Activated T-cell treated with anti-CD3 and anti-CD28 coated beads for 1 hour (primary cell): ENCODE measurements around the gene FBXW5.

Source experiments
- DNase-seq: peaks from one replicate; pipeline ENCODE4 v3.0.0-alpha.2; 2020; ENCODE audit warnings: low read depth

The FBXW5 gene

DNA sequence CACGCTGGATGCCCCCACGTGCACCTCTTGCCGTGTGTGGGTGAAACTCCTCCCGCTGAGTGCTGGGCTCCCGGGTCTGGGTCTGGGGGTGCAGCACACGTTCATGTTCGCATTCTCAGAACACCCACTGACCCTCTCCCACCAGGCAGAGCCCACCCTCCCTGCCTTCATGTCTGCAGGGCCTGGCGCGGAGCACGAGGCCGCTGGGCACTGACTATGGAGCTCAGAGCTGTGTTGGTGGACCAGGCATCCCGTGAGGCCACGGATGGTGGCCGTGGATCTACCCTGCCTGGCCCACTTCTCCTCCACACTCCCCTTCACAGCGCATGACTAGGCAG, 16.4 kb upstream of the FBXW5 start:
- no peak for DNase-seq

DNA sequence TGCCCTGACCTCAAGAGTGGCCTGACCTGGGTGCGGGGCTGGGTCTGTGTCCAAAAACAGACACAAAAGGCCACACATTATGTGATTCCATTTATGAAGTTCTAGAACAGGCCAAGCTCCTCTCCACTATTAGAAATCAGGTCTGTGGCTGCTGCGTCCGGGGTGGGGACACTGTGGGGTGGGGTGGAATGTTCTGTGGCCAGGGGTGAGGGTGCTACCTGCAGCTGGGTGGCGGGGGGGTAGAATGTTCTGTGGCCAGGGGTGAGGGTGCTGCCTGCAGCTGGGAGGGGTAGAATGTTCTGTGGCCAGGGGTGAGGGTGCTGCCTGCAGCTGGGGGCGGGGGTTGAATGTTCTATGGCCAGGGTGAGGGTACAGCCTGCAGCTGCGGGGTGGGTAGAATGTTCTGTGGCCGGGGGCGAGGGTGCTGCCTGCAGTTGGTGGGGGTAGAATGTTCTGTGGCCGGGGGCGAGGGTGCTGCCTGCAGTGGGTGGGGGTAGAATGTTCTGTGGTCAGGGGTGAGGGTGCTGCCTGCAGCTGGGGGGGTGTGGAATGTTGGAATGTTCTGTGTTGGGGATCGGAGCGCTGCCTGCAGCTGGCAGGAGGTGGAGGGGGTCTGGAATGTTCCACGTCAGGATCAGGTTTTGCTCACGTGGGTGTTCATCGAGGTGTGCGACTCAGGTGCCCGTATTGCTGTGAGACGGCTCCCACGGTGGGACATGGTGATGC, 15.8 kb upstream of the FBXW5 start:
- no peak for DNase-seq

DNA sequence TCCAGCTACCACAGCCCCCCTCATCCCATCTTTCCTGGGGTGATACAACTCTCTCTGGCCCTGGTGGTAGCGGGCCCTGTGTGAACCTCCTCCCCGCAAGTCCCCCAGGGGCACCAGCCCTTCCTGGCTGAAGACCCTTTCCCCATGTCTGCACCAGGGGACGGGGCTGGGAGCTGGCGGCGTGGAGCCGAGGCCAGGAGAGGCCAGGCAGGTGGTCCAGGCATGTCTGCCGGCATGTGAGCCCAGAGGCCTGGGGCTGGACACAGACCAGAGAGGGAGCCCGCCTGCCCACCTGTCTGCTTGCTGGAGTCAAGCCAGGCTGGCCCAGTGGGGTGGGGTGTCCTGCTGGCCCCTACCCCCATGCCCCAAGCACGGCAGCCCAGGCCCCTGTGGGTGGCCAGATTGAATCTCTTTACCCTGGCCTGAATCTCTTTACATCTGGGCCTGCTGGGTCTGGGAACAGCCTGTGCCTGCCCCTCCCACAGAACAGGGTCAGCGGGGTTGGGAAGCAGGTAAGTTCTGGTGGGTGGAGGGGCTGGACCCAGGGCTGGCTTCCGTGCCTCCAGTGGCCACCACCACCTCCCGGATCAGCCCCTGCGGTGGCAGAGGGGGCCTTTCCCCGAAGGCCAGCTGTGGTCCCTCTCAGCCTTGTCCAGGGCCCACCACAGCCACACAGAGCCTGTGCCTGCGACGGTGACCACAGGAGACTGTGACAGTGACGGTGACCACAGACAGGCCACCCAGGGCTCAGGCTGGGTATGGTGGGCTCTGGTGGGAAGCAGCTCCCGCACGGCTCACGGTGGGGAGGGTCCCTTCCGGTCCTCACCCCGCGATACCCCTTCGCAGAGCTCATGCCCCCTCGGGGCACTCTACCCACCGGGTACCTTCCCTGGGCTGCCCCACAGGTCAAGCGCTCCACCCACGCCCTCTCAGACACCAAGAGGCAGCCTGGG, 14.6 kb upstream of the FBXW5 start:
- no peak for DNase-seq

DNA sequence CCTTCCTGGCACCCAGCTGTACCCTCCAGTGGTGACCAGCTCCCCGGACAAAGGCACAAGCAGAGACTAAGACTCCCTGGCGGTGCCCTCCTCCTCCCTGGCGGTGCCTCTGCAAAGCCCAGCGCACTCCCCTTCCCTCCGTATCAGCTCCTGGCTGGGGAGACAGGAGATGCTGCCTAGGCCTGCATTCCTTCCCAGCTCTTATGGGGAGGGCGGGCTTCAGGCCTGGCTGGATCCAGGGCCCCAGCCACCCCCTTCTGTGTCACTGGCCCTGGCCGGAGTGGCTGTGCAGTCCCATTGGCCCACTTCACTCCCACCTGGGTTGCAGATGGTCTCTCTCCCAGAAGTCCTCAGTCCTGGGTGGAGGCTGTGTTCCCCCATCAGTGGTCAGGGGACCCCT, 13.9 kb upstream of the FBXW5 start:
- no peak for DNase-seq

DNA sequence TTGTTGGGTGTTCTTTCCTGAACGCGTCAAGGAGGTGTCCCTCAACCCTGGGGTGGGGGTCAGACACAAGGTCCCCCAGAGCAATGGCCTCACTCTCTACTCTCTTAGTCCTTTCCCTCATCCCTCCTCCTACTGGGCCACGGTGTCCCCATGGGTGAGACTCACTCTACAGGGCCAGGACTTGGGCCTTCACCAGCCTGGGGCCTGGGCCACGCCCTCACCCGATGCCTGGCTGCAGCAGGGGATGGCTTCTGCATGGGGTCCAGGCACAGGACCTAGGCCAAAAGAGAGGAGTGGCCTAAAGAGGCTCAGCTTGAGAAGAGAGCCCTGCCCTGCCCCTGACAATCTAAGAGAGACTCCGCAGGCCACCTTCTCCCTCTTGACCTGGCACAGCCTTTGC, 13.4 kb upstream of the FBXW5 start:
- DNase-seq, result no peak

DNA sequence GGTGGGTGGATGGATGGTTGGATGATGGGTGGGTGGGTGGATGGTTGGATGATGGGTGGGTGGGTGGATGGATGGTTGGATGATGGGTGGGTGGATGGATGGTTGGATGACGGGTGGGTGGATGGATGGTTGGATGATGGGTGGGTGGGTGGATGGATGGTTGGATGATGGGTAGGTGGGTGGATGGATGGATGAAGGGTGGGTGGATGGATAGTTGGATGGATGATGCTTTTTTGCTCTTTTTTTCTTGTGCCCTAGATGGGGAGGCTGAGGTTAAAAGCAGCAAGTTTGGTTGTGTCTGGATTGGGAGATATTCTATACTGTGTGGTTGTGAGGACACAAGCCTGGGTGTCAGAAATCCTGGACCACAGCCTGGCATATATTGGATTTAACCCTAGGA, 12.9 kb upstream of the FBXW5 start:
- DNase-seq, result no peak

DNA sequence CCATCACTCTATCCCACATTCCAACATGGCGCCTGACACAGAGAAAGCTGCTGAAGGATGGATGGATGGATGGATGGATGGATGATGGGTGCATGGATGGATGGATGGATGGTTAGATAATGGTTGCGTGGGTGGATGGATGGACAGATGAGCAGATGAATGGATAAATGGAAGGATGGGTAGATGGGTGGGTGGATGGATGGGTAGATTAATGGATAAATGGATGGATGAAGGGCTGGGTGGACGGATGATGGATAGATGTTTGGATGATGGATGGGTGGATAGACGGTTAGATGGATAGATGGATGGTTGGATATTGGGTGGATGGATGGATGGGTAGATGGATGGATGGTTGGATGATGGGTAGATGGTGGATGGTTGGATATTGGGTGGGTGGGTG, 12.1 kb upstream of the FBXW5 start:
- no peak for DNase-seq

DNA sequence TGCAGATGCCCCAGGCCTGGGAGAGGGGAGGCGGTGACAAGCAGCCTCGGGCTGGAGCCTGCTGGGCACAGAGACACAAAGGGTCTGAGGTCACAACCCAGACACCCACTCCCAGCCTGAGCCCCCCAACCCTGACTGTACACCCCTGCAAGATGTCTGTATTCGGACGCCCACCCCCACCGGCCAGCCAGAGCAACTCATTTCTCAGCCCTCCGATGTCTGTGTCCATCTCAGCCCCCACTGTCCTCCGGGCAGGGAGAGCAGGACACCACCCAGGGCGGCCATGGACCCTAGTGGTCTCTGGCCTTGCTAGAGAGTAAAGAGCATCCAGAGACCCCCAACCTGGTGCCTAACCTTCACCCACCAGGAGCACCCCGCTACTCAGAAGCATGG, 11.4 kb upstream of the FBXW5 start:
- no peak for DNase-seq

DNA sequence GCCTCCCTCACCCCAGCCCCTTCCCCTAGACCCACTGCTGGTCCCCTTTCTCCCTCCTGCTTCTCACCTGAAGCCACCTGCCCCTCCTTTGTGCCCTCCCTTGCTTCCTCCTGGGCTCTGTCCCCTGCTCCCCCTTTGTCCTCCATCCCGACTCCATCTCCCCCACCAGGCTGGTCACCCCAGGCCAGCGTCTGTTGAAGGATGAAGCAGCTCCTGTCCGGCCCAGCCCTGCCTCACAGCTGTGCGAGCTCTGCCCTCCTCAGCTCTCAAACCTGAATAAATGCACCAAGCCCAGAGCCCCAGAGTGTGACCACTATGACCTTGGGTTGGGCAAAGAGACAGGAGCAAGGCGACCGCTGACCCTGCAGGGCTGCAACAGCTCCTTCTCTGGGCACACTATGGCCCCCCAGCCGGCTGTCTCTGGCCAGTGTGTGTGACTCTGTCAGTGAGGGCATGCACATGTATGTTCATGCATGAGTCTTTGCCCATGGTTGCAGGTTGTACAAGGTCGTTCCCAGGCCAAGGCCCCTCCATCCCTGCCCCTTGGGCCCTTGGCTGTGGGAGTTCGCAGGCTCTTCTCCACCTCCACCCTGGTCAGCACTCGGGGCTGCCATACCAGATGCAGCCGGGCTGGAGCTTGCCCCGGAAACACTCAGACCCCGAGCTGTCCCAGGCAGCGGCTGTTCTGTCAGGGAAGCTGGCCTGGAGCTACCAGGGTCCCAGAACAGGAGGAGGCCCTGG, 10.8 kb upstream of the FBXW5 start:
- no peak for DNase-seq

DNA sequence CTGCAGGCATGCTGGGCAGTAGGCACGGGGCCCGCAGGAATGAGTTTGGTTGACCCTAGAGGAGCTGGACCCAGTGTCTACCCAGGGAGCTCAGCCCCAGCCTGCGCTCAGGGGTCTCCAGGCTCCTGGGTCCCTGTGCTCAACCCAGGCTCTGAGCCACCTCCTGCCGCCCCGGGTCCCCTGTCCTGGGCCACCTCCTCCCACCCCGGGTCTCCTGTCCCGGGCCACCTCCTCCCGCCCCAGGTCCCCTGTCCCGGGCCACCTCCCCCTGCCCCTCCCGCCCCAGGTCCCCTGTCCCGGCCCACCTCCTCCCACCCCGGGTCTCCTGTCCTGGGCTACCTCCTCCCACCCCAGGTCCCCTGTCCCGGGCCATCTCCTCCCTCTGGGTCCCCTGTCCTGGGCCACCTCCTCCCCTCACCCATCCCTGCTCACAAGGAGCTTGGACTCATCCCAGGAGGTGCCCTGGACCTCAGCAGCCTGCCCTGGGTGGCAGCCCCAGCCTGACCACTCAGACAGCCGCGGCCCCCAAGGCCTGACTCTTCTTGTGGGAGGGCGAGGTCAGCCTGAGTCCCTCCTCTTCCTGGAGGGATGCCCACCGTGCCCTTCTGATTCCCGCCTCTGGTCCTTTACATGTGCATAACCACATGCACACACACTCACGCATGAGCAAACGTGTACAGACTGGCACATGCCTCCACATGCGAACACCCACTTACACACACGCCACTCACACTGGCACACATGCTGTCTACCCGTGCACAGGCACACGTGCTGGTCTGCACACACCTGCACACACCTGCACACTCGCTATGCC, 9.9 kb upstream of the FBXW5 start:
- no peak for DNase-seq

DNA sequence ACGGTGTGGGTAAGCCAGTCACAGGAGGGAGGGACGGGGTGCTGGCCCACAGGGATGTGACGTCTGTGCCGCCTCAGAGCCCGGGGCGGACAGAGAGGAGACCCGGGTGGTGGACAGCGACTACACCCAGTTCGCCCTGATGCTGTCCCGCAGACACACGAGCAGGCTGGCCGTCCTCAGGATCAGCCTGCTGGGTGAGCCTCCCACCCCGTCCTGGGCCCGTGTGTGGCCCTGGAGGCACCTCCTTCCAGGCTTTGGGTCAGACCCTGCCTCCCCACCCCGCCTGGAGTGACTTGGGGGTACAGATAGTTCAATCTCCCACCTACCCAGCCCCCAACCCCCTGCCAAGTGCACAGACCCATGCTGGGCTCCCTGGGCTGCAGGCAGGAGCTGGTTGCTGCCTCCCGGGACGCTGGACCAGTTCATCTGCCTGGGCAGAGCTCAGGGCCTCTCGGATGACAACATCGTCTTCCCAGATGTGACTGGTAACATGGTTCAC, 9.3 kb upstream of the FBXW5 start:
- no peak for DNase-seq

DNA sequence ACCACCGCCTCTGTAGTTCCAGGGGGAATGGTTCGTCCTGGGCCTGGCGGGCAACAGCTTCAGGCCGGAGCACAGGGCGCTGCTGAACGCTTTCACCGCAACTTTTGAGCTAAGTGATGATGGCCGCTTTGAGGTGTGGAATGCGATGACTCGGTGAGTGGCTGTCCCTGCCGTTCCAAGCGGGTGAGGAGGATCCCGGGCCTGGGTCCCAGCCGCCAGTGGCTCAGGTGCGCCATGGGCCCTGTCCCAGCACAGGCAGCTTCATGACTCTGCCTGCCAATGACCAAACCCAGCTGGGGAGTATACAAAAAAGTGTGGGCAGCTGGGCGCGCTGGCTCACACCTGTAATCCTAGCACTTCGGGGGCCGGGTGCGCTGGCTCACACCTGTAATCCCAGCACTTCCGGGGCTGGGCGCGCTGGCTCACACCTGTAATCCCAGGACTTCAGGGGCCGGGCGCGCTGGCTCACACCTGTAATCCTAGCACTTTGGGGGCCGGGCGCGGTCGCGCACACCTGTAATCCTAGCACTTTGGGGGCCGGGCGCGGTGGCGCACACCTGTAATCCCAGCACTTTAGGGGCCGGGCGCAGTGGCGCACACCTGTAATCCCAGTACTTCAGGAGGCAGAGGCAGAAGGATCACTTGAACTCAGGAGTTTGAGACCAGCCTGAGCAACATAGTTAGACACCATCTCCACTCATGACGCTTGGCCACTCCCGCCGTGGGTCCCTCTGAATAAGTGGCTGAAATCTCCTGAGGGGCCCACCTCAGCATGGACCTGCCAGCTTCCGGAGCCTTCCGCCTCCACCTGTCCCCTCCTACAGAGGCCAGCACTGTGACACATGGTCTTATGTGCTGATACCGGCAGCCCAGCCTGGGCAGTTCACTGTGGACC, 8.6 kb upstream of the FBXW5 start:
- DNase-seq, result no peak

DNA sequence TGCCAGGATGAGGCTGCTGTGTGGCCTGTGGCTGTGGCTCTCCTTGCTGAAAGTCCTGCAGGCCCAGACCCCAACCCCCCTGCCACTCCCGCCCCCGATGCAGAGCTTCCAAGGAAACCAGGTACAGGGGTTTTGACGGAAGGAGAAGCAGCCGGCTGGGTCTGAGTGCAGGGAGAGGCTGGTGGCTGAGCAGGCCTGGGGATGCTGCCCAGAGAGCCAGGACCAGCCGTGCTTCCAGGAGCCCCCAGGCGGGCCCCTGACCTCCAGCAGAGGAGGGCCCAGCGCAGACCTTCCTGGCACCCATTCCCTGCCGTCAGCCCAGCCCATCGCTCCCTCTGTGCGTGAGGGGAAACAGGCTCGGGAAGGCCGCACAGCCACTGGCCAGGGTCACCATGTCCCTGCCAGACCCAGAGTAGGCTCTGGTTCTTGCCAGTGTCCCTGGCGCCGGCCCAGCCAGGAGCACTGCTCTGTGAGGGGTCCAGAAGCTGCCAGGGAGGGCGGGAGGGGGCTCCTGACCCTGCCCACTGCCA, 7.8 kb upstream of the FBXW5 start:
- DNase-seq, result no peak

DNA sequence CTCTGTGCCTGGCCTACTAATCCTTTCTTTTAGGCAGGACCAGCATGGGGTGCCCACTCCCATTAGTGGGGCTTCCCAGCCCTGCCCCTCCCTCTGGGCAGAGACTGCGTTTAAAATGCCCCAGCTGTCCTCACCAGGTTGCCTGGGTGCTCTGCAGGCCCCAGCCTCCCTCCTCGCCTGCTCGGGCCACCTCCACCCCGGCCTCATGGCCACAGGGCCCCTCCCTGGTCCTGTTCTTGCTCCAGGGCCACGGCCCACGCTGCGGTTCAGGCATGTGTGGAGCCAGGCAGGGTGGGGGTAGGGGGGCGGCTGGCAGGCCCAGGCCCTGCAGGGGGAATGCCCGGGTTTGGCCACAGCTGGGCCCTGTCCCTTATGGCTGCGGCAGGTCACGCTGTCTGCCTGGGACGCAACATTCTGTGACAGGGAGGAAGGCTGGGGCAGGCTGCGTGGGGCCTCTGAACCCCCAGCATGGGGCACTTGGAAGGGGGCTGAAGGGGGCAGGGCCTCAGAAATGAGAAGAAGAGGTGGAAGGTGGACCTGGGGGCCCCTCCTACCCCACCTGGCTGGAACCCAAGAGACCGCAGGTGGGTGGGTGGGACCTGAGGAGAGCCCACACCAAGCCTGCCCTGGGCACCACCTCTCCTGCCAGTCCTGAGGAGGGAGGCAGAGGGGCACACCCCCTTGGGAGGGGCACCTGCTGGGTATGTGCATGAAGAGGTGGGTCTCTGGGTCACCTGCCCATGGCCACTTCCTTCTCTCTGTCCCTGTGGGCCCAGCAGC, 7.2 kb upstream of the FBXW5 start, which contains the start of gene LCN12:
Gene LCN12, plus strand, starts transcription at position 733 of the 780 bp plus-strand sequence. CDS start 55 bp downstream, outside the sequence.
- DNase-seq, result no peak

DNA sequence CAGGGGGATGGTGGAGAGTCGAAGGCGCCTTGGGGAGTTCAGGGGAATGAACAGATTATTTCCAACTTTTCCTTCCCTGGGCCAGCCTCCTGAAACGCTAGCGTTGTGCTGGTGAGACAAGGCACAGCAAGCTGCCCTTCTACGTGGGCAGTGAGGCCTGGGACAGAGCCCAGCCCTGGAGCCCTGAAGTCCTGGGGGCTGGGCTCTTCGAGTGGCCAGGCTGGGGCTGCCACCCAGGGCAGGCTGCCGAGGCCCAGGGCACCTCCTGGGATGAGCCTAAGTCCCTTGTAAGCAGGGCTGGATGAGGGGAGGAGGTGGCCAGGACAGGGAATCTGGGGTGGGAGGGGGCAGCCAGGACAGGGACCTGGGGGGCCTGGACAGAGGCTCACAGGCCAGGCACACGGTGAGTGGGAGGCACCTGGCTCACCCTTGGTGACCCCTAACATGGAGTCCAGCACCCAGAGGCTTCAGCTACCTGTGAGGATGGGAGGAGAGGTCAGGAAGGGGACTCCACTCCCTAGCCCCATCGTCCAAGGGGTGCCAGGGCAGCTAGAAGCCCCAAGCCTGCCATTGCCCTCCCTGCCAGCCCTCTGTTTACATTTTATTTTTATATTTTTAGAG, 6.2 kb upstream of the FBXW5 start:
- no peak for DNase-seq

DNA sequence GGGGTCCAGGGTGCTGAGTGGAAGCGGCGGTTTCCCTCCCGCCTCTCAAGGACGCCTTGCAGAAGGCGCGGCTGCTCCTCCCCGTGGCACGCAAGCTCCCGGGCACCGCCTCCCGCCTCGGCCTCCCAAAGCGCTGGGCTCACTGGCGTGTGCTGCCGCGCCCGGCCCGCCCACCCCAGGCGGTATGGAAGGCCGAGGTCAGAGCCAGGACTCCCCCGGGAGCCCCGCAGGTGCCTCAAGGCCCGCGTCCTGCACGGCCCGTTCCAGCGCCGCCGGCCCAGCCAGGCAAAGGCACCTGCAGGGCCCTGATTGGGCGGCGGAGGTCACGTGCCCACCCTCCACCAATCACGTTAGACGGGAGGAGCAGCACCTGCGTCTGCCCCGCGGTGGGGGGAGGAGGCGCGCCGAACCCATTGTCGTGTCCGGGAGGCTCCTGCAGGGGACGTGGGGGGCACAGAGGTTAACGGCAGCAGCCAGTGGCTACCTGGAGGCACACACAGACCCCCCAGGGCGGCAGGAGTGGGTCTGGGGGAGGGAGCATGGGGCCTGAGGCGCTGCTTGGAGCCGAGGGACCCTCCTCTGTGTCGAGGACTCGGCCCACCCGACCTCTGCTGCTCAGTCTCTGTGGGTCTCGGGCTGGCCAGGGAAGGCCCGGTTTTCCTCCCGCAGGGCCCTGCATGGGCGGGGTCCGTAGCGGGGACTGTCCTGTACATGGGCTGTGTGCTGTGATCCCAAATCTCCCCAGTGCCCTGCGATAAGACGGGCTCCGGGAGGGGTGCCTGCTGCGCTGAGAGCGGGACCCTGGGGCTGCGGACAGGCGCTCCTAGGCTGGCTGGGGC, 5.5 kb upstream of the FBXW5 start:
- peak; percentile 95 for DNase-seq

DNA sequence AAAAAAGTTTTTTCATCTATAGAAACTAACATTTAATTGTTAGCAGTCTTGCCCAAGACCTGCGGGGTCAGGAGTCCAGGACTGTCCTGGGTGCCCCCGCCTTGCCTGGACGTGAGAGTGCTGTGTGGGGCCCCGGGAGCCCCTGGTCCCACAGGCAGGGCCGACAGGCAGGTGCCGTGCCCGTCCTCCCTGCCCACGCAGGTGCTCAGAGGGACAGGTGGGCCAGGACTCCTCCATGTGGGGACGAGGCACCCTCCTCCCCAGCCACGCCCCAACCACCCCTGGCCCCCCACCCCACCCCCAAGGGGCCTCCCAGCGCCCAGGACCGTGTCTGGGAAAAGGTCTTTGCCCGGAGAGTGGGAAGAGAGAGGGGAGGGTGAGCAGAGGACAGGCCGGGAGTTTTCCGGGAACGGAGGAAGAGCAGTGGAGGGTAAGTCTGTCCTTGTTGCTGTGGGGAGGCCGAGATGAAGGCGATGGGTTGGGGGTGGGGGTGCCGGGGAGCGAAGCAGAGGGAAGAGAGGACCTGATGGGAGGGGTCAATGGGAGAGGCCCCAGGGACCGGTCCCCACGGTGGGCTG, 4.8 kb upstream of the FBXW5 start:
- DNase-seq, result no peak
